HUDEP-2 (cell line): ENCODE results near the gene PRKACG.

Experiments
- DNase-seq, 76 experiments: peaks; one replicate each; lab custom pipeline; 2025; ENCODE audit not compliant: unreplicated experiment in 76 of 76; lab: John Stamatoyannopoulos, UW

PRKACG gene

DNA sequence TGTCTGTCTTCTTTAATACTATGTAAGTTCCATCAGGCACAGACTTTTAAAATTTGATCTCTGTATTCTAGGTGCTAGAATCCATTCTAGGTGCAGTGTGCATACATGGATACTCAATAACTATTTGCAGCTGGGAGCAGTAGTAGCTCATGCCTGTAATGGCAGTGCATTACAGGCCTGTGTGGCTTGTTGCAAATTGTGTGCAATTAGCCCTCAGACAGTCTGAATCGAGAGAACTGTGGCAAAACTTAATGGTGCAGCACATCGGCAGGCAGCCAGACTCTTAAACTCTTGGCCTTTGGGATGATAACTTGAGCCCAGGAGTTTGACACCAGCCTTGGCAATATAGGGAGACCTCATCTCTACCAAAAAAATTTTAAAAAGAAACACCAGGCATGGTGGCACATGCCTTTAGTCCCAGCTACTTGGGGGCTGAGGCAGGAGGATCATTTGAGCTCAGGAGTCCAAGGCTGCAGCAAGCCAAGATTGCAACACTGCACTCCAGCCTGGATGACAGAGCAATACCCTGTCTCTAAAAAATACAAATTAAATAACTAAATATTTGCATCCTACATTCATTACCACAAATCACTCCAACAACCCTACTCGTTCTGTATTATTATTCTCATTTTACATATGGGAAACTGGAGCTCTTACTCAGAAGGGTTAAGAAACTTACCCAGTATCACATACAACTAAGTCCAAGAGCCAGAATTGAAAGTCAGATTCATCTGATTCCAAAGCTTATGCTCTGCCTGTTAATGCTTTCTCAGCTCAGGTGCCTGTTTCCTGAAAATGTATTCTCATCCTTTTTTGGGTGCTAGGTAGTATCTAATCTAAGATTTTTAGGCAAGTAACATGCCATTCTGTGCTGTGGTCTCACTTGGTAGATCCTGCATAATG lies 30.1 kb downstream of the PRKACG start:
- DNase-seq = peak in 3 of 76 experiments; percentile 23 to 56 (median 45)

DNA sequence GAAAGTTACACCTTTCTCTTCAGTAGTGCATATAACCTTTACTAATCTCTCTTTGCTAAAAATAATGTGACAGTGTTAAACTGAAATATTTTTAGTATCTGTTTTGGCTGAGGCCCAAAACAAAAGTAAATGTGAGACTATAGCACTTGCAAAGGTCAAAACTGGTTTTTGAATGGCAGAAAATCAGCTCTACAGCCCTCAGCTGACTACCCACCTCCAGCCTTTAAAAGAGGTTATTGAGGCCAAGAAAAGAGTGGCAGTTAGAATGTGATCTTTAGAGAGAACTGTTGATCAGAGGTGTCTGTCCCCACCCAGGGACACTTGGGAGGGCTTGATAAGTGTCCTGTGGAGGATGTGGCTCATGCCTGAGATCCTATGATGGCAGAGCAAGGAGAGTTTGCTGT lies 30.9 kb downstream of the PRKACG start:
- peak in 73 of 76 experiments; percentile 18 to 91 (median 71) for DNase-seq

DNA sequence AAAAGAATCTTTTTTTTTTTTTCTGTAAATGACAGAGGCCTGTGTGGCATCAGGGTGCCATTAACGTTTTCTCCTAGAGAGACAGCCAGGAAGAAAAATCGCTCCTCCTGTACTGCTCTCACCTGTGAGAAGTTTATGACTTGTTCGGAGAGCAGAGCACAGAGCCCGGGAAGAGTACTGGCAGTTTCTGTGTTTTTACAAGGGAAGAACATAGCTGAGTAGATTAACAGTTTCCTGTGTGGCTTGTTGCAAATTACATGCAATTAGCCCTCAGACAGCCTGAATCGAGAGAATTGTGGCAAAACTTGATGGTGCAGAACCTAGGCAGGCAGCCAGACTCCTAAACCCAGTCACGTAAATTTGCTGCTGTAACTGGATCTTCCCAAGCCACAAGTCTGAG lies 32.1 kb downstream of the PRKACG start:
- DNase-seq = peak in 2 of 76 experiments; percentile 10 to 15

DNA sequence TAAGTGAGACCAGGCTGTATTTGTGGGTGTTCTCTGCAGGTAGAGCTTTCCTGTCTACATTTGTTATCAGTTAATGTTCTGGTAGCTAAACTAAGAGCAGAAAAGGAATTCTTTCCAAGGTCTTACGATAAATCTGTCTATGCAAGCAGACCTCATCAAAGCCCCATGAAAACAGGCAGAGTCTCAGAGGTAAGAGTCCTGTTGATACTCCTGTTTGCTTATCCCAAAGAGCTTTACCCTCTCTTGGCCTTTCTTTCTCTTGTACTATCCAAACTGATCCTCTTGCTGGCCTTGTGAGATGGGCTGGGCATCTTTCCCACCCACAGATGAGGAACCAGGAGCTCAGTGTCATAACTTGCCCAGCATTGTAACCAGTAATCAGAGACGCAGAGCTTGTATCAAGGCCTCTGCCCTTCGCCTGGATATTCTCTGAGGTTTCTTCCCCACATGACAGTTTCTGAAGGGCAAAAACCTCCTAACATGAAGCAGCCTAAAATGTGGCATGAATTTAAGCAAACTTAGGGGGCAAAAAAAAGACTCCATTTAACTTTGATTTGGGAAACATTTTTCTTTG lies 33.5 kb downstream of the PRKACG start:
- DNase-seq = peak in 2 of 76 experiments; percentile 12 to 13

DNA sequence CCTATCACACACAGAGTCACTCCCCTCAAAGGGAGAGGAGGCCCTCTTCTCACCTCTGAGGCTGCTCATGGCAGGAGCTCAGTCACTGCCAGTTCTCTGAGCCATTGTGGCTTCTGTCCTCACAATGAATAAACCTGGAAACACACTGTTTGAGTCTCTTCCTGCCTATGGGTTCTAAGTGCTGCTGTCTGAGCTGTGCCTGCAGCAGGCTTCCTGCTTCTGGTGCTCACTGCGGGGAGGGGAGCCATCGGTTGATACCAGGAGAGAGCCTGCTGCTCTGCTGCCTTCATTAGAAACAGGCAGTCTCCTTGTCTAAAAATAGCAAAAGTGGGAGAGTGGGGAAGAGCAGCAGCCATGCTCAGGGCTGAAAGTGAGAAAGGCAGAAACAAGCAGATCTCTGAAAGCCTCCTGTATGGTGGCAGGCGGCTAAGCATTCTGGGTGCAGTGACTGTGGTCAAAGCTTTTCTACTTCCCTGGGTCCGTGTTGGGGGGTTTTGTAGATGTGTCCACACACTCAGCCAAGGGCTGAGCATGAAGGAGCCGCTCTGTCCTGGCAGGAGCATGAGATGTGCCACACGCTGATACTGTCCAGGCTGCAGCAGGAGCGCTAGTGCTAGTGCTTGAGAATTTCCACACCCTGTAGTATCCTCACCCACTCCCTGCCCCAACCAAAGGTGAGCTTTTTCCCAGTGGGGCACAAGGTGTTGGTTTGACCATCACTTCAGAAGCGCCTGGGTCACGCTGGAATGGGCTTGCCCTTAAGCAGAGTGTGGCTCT lies 34.2 kb downstream of the PRKACG start:
- DNase-seq = no peak

DNA sequence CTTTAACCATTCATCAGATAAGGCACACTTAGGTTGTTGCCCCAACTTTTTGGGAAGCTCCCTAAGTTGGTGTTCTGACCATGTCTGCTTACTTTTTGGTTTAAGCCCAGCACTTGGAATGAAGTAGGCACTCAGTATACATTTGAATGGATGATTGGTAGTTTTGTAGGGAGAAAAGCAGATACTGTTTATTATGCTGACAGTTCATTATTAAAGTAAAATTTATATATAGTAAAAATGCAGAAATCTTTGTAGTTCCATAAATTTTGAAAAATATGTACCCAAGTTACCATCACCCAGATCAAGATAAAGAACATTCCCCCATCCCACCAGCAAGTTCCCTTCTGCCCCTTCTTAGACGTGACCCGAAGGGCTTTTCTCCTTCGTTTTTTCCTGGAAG lies 35.4 kb downstream of the PRKACG start:
- DNase-seq = no peak

DNA sequence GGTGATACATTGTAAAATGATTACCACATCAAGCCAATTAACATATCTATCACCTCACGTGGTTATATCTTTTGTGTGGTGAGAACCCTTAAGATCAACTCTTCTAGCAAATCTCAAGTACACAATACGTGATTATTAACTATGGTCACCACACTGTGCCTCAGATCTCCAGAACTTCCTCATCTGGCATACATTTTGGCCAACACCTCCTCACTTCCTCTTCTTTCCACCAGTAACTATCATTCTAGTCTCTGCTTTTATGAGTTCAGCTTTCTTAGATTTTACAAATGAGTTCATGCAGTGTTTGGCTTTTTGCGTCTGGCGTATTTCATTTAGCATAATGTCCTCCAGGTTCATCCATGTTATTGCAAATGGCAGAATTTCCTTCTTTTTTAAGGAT lies 35.8 kb downstream of the PRKACG start:
- peak in 5 of 76 experiments; percentile 10 to 30 (median 26) for DNase-seq

DNA sequence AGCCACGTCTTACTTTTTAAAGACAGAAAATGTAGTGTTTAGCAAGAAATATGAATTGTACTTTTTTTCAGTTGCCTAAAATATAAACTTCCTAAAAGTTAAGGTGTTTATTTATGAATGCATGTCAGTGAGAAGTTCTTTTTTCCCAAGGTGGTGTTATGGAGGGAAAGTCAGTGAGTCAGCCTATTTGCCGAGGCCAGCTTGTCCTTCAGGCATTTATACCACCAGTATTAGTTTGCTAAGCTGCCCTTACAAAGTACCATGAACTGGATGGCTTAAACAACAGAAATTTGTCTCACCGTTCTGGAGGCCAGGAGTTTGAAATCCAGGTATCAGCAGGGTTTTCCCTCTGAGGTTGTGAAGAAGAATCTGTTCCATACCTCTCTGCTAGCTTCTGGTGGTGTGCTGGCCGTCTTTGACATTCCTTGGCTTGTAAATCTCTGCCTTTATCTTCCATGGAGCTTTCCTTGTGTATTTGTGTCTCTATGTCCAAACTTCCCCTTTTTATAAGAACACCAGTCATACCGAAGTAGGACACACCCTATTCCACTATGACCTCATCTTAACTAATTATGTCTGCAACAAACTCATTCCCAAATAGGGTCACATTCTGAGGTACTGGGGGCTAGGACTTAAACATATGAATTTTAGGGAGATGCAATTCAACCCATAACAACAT lies 38.4 kb downstream of the PRKACG start:
- DNase-seq = peak in 3 of 76 experiments; percentile 18 to 40 (median 23)

DNA sequence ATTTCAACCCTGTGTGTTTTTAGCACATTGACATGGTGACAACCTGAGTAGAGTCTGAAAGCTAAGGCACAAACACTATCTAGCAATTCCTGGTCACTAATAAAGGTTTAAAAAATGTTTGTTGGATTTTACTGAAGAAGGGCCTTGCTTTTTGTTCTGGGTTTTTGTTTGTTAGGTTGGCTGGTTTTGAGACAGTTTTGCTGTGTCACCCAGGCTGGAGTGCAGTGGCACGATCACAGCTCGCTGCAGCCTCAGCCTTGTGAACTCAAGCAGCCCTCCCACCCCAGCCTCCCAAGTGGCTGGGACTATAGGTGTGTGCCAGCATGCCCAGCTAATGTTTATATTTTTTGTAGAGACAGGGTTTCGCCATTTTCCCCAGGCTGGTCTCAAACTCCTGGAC lies 39.0 kb downstream of the PRKACG start:
- peak in 8 of 76 experiments; percentile 9 to 35 (median 18) for DNase-seq

DNA sequence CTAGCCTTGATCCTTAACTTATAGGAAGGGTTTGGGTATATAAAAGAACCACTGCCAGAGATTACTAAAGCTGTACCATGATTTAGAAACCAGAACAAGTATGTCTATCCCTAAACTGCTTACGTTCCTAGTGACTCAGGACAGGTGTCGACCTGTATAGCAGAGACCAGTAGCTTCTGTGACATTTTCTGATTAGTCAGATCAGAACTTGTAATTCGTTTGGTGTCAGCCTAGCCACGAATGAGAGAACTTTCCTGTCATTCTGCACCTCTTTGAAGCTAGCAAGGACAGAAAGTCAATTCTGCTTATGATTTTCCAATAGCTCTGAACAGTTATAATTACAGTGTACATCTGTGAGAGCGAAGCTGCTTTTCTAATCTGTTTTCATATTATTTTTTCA lies 39.5 kb downstream of the PRKACG start:
- DNase-seq = no peak

DNA sequence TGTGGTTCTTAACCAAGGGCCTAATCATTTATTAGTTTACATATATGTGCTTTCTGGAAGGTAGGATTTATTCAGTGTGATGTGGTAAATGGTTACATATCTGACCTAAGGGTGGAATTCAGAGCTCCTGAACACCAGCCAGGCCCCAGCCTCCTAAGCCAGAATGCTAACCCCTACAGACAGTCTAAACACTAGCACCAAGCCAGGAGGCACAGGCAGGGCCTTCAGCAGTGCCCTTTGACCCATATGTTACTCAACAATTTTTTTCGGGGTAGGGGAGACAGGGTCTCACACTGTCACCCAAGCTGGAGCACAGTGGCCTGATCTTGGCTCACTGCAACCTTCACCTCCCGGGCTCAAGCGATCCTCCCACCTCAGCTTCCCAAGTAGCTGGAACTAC lies 40.3 kb downstream of the PRKACG start:
- no peak for DNase-seq

DNA sequence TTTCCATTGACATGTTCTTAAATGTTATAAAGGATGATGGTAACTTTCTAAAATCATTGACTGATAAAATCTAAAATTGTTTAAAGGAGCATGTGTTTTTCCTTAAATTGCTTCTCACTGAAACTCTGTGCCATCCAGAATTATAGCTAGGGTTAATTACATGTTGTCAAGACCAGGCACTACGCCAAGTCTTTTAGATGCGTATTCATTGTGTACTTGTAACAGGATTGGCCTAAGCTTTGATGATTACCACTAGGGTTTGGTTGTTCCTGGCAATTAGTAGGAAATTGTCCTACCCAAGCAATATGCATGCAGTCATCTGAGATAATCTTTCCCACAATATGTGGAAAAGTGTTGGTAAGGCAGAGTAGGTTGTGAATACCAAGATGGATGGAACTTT lies 43.8 kb downstream of the PRKACG start:
- DNase-seq = no peak

DNA sequence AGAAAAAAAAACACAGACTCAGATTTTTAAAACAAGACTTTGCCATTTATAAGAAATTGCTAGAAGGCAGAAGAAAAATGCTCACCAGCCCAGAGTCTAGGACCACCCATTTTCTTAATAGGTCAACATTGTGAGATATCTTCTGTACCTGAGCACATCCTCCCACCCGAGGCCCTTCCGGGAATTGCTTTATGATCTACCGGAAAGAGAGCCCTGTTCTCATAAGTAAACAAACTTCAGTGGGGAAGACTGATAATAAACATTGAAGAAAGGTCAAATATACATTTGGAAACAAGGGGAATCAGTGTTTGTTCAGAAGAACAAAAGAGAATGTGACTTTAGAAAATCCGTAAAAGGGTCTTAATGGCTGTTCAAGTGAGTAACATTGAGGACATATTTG lies 44.4 kb downstream of the PRKACG start:
- DNase-seq = no peak

DNA sequence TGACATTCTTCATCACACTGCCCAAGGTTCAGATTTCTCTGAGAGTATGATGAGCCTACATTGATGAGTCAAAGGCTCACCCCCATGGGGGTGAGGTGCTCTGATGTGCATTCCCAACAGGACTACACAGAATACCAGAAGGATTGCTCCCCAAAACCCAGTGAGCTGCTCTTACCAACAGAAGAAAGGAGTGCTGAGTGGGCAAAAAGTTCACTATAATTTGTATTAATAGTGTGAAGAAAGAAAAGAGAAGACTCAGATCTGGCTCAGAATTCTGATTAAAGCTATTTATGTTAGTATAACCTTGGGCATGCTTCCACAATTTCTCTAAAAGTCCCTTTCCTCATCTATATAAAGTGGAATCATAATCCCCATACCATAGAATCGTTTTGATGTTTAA lies 46.1 kb downstream of the PRKACG start:
- no peak for DNase-seq

DNA sequence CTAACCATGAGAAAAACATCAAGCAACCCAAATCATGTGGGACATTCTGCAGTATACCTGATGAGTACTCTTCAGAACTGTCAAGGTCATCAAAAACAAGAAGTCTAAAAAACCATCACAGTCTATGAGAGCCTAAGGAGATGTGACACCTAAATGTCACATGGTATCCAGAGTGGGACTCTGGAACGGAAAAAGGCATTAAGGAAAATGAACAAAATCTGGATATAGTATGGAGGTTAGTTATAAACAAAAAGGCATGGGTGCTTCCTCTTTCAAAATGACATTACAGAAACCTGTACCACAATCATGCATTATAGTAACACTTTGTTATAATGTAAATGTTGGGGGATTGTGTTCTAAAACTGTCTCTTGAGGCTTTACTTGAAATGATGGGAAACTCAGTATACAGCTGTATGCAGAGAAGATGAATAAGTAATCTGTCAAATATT lies 47.4 kb downstream of the PRKACG start:
- DNase-seq = no peak

DNA sequence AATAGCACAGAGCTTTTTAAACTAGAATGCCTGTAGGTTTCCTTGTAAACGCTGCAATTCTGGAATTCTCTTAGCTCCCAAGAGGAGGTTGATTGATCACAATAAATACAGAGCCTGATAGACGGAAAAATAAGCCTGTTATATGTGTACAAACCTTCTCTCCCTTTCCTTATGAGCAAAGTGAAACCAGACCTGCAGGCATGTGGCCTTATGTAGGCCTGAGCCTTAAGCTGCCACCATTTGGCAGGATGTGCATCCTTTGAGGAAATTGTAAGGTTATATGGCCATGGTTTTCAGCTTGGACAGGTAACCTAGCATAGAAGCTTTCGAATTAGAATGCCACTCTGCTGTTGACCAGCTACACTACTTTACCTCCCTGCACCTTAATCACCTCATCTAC lies 49.1 kb downstream of the PRKACG start:
- DNase-seq = no peak

DNA sequence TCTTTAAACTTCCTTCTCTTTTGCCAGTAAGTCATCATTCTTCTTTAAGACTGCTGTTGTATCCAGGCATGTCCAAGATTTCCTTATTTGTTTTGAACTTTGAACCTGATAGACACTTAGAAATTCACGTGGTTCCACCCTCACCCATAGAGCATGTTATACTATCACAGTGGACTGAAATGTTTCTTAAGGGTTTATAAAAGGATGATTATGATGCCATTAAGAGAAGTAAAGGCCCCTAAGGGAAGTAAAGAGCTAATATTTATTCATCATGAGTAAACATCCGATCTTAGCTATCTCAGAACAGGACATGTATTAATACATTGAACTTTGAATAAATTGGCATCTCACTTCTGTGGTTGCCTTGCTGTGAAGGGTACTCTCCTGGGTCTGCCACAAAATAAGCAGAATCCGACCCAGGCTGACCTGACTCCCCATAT lies 49.8 kb downstream of the PRKACG start:
- DNase-seq = no peak

DNA sequence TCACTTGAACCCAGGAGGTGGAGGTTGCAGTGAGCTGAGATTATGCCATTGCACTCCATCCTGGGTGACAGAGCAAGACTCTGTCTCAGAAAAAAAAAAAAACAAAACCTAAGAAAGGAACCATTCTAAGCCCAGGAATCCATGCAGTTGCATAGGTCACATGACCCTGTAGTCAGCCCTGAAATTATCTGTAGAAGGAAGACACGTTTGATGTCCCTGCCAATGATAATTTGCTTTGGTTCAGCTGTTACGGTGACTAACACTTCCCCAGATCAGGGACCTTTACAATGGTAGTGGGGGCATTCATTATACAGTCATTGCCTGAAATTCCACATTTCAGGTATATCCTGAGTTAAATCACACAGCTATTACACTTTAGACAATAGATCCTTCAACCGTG lies 50.5 kb downstream of the PRKACG start:
- no peak for DNase-seq
